SH-SY5Y (cell line): ENCODE data around the gene KAT2B.

Experiments used
- GATA2 ChIP-seq: IDR thresholded peaks from 2 replicates; pipeline ENCODE4 v1.6.1; 2011; ENCODE audit warnings: mild to moderate bottlenecking, low read depth, low read length
- GATA3 ChIP-seq: IDR thresholded peaks from 2 replicates; pipeline ENCODE4 v1.6.1; 2011; ENCODE audit warnings: low read depth, mild to moderate bottlenecking, low read length, moderate library complexity

- TF ChIP-seq GATA3 (no peak), GATA2 (no peak)
These were observed 154.7 kb downstream of the KAT2B start for GRCh38 chr3:20194793-20195460.
